Femur (tissue), 1 donor: ENCODE data around the gene TIMM21.

Experiments used
- DNase-seq: peaks from one replicate; pipeline ENCODE4 v3.0.0-alpha.2; 2017

Gene TIMM21

GRCh38 chr18:74196220-74197119 lies 48.1 kb downstream of the TIMM21 start:
- DNase-seq = peak; percentile 56

- DNase-seq = no peak
These were observed 49.5 kb downstream of the TIMM21 start for GRCh38 chr18:74197705-74198341.

- DNase-seq = no peak
These were observed 50.1 kb downstream of the TIMM21 start for GRCh38 chr18:74198453-74198852.

- no peak for DNase-seq
These were observed 52.5 kb downstream of the TIMM21 start for GRCh38 chr18:74200780-74201179.

- DNase-seq = no peak
These were observed 55.5 kb downstream of the TIMM21 start for GRCh38 chr18:74203811-74204210.

- DNase-seq = no peak
These were observed 56.3 kb downstream of the TIMM21 start for GRCh38 chr18:74204526-74205152.
